Measurements from ENCODE around the gene PIWIL1.

PIWIL1 gene

DNA sequence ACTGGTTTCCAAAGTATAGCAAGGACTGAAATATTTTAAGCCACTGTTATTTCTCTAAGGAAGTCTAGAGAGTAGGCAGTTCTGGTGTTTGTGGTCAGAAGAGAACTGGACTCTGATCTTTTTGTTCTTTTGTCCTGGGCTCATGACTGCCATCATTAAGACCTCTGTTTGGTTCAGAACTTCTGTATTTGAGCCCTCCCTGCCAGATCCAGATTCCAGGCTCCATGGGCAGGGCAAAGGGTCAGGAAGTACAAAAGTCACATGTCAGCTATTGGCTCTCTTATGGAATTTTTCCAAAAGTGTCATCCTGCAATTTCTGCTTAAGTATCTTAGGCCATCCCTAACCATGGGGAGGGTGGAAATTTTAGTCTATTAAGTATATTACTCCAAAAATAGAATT lies 6.8 kb downstream of the PIWIL1 start:
- H3K4me3 ChIP-seq (ENCODE audit: low read depth, low read length), result no peak overlapping the region
- TF ChIP-seq MYC (IDR thresholded peaks at IDR 0.05; ENCODE audit: low read depth, low read length) (no peak), MAX (IDR thresholded peaks at IDR 0.05; ENCODE audit: low read depth, low read length) (no peak), POLR2A (IDR thresholded peaks at IDR 0.05; ENCODE audit: extremely low read depth, insufficient read length) (no peak)
- TF ChIP-seq, protein P1, sequence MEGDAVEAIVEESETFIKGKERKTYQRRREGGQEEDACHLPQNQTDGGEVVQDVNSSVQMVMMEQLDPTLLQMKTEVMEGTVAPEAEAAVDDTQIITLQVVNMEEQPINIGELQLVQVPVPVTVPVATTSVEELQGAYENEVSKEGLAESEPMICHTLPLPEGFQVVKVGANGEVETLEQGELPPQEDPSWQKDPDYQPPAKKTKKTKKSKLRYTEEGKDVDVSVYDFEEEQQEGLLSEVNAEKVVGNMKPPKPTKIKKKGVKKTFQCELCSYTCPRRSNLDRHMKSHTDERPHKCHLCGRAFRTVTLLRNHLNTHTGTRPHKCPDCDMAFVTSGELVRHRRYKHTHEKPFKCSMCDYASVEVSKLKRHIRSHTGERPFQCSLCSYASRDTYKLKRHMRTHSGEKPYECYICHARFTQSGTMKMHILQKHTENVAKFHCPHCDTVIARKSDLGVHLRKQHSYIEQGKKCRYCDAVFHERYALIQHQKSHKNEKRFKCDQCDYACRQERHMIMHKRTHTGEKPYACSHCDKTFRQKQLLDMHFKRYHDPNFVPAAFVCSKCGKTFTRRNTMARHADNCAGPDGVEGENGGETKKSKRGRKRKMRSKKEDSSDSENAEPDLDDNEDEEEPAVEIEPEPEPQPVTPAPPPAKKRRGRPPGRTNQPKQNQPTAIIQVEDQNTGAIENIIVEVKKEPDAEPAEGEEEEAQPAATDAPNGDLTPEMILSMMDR (IDR thresholded peaks at IDR 0.05; ENCODE audit: low read depth, low read length), result no peak
- no peak for DNase-seq (ENCODE audit: low read depth)

- no peak overlapping the region for H3K4me3 ChIP-seq (ENCODE audit: low read depth, low read length)
- TF ChIP-seq MAX (IDR thresholded peaks at IDR 0.05; ENCODE audit: low read depth, low read length) (no peak), MYC (IDR thresholded peaks at IDR 0.05; ENCODE audit: low read depth, low read length) (no peak), POLR2A (IDR thresholded peaks at IDR 0.05; ENCODE audit: extremely low read depth, insufficient read length) (no peak)
- TF ChIP-seq, protein P1 (IDR thresholded peaks at IDR 0.05; ENCODE audit: low read depth, low read length), result no peak
- no peak for DNase-seq (ENCODE audit: low read depth)
Measured at GRCh38 chr12:130345292-130345691, 7.6 kb downstream of the PIWIL1 start.

DNA sequence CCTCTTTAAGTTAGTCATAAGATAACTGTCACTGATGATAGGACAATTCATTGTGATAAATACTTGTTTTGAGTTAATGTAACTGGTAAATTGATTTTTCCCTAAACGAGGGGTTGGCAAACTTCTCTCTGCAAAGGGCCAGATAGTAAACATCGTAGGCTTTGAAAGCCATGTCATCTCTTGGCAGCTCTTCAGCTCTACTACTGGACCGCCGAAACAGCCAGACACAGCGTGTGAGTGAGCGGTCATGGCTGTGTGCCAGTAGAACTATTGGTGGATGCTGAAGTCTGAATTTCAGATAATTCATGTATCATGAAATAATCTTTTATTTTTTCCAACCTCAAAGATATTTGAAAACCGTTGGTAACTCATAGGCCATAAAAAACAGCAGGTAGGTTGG lies 9.9 kb downstream of the PIWIL1 start:
- no peak overlapping the region for H3K4me3 ChIP-seq (ENCODE audit: low read depth, low read length)
- DNase-seq (ENCODE audit: low read depth), result no peak
- no peak for TF ChIP-seq MAX (IDR thresholded peaks at IDR 0.05; ENCODE audit: low read depth, low read length)
- TF ChIP-seq MYC (IDR thresholded peaks at IDR 0.05; ENCODE audit: low read depth, low read length), result no peak
- TF ChIP-seq POLR2A (IDR thresholded peaks at IDR 0.05; ENCODE audit: extremely low read depth, insufficient read length), result no peak

DNA sequence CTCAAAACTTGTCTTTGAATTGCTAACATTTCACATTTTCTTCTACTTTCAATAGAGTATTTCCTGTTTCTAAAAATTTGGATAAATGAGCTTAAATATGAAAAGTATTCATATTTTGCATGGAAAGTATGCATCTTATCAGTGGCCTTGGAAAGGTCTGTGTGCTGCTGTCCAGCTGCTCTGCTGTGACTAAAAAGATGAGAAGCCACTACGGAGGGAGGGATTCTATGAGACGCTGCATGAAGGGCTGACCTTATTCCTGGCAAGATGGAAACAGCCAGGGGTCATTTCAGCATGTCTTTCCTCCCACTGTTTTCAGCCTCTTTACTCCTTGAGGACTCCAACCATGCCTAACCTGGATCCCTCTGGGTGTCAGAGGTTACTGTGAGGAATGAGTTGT lies 13.0 kb downstream of the PIWIL1 start:
- DNase-seq (ENCODE audit: low read depth), result no peak
- TF ChIP-seq MAX (IDR thresholded peaks at IDR 0.05; ENCODE audit: low read depth, low read length) (no peak), MYC (IDR thresholded peaks at IDR 0.05; ENCODE audit: low read depth, low read length) (no peak), POLR2A (IDR thresholded peaks at IDR 0.05; ENCODE audit: extremely low read depth, insufficient read length) (no peak)
- TF ChIP-seq, protein P1 (IDR thresholded peaks at IDR 0.05; ENCODE audit: low read depth, low read length), result no peak
- H3K4me3 ChIP-seq (ENCODE audit: low read depth, low read length), result no peak overlapping the region

DNA sequence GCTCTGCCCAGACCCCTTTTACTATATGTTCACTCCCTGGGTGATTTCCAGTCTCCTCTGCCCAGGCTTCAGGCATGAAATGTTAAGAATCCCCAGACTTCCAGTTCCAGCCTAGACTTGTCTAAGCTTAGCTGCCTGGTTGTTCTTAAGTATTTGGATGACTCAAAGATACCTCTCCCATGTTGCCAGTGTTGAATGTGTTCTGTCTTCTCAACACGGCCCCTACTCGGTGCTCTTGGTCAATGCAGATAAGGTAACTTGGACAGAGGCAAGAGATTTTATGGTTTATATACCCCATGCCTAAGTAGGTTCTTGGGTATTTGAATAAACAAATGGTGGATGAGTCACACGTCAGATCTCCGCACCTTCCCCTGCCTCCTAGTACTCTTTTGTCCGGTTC lies 13.6 kb downstream of the PIWIL1 start:
- no peak for DNase-seq (ENCODE audit: low read depth)
- no peak for TF ChIP-seq POLR2A (IDR thresholded peaks at IDR 0.05; ENCODE audit: extremely low read depth, insufficient read length)
- no peak for TF ChIP-seq MAX (IDR thresholded peaks at IDR 0.05; ENCODE audit: low read depth, low read length)
- TF ChIP-seq, protein P1 (IDR thresholded peaks at IDR 0.05; ENCODE audit: low read depth, low read length), result no peak
- TF ChIP-seq MYC (IDR thresholded peaks at IDR 0.05; ENCODE audit: low read depth, low read length), result no peak
- H3K4me3 ChIP-seq (ENCODE audit: low read depth, low read length), result no peak overlapping the region

GRCh38 chr12:130353081-130353480 lies 15.4 kb downstream of the PIWIL1 start:
- TF ChIP-seq MYC (IDR thresholded peaks at IDR 0.05; ENCODE audit: low read depth, low read length) (no peak), POLR2A (IDR thresholded peaks at IDR 0.05; ENCODE audit: extremely low read depth, insufficient read length) (no peak), MAX (IDR thresholded peaks at IDR 0.05; ENCODE audit: low read depth, low read length) (no peak)
- TF ChIP-seq, protein P1 (IDR thresholded peaks at IDR 0.05; ENCODE audit: low read depth, low read length), result no peak
- no peak for DNase-seq (ENCODE audit: low read depth)
- H3K4me3 ChIP-seq (ENCODE audit: low read depth, low read length), result no peak overlapping the region

Data from NB4 (cell line).